H1 (cell line): ENCODE data around the gene DCLK1. TPM values are rescaled to one million over a fixed set of nuclear protein-coding genes. Genes with fewer than 3 reads are reported as not detected.

Source experiments
- CTCF ChIA-PET: fragments of 300-600 bp; sonication (Branson Sonifier 250); formaldehyde crosslinking; loops from one replicate; lab custom pipeline; 2021; ENCODE audit not compliant: partially characterized antibody; lab: Charles Lee
- POLR2A ChIA-PET: fragments of 300-600 bp; sonication (Branson Sonifier 250); formaldehyde crosslinking; loops from one replicate; lab custom pipeline; 2021; ENCODE audit warnings: inconsistent platforms; ENCODE audit not compliant: partially characterized antibody; lab: Charles Lee
- DNase-seq, 2 experiments: peaks; one replicate each; pipeline versions ENCODE4 v3.0.0 to v3.0.0-alpha.2; 2010 to 2022; ENCODE audit warnings: low spot score in 2 of 2, low read depth in 1 of 2, mixed read lengths in 1 of 2
- FAIRE-seq: peaks from 2 replicates; lab custom pipeline; 2011; peaks lifted over from hg19 to GRCh38; lab: Jason Lieb, UNC
- H2AFZ ChIP-seq: 2 replicates; pipeline ENCODE4 v1.8.1; 2012; ENCODE audit warnings: low read length, inconsistent platforms
- H2AK5ac ChIP-seq: 2 replicates; pipeline ENCODE4 v1.6.1; 2013; ENCODE audit warnings: low read depth, low read length
- H2BK120ac ChIP-seq: replicated peaks from 2 replicates; pipeline ENCODE3; 2013; ENCODE audit warnings: low read depth, low read length, inconsistent platforms
- H2BK12ac ChIP-seq: 2 replicates; pipeline ENCODE4 v1.6.1; 2013; ENCODE audit warnings: low read depth, low read length
- H2BK15ac ChIP-seq: 2 replicates; pipeline ENCODE4 v1.6.1; 2013; ENCODE audit warnings: low read length
- H2BK20ac ChIP-seq: 2 replicates; pipeline ENCODE4 v1.6.1; 2013; ENCODE audit warnings: low read length
- H2BK5ac ChIP-seq: 2 replicates; pipeline ENCODE4 v1.6.1; 2013; ENCODE audit warnings: low read depth, low read length
- H3K14ac ChIP-seq: 2 replicates; pipeline ENCODE4 v1.6.1; 2013; ENCODE audit warnings: inconsistent platforms; ENCODE audit not compliant: insufficient read length
- H3K18ac ChIP-seq: 2 replicates; pipeline ENCODE4 v1.6.1; 2013; ENCODE audit warnings: low read length; ENCODE audit errors: extremely low read depth
- H3K23ac ChIP-seq: 2 replicates; pipeline ENCODE4 v1.6.1; 2013; ENCODE audit warnings: inconsistent platforms; ENCODE audit not compliant: insufficient read length
- H3K23me2 ChIP-seq: 2 replicates; pipeline ENCODE4 v1.6.1; 2013; ENCODE audit warnings: low read depth, low read length
- H3K27ac ChIP-seq: 2 replicates; pipeline ENCODE4 v1.6.1; 2011; ENCODE audit warnings: low read depth, low read length, inconsistent platforms
- H3K27me3 ChIP-seq, 4 experiments: replicated peaks in 1 of 4; 1 replicate in 1 of 4; 2 replicates in 3 of 4; pipeline versions ENCODE4 v1.6.1 to v1.8.1; 2011 to 2013; ENCODE audit warnings: low read length in 3 of 4, mild to moderate bottlenecking in 3 of 4, inconsistent platforms in 2 of 4, mixed read lengths in 2 of 4, moderate library complexity in 1 of 4; ENCODE audit not compliant: control insufficient read depth in 3 of 4, insufficient read depth in 3 of 4; ENCODE audit errors: extremely low read depth in 1 of 4
- H3K36me3 ChIP-seq, 4 experiments: 2 replicates each; pipeline versions ENCODE4 v1.6.1 to v1.8.1; 2011 to 2013; ENCODE audit warnings: mild to moderate bottlenecking in 4 of 4, low read length in 3 of 4, moderate library complexity in 2 of 4, control low read depth in 1 of 4, inconsistent platforms in 1 of 4; ENCODE audit not compliant: insufficient read depth in 4 of 4, control insufficient read depth in 2 of 4
- H3K4ac ChIP-seq: replicated peaks from 2 replicates; pipeline ENCODE3; 2013; ENCODE audit warnings: low read length, low read depth, mixed read lengths, inconsistent platforms; ENCODE audit not compliant: insufficient read length
- H3K4me1 ChIP-seq, 4 experiments: replicated peaks in 1 of 4; 1 replicate in 1 of 4; 2 replicates in 3 of 4; pipeline versions ENCODE4 v1.6.1 to v1.8.1; 2011 to 2013; ENCODE audit warnings: low read length in 3 of 4, inconsistent platforms in 2 of 4, mixed read lengths in 1 of 4; ENCODE audit not compliant: insufficient read depth in 4 of 4, control insufficient read depth in 3 of 4
- H3K4me2 ChIP-seq, 2 experiments: 2 replicates each; pipeline versions ENCODE4 v1.6.1 to v1.8.1; 2011 to 2013; ENCODE audit warnings: low read depth in 2 of 2, low read length in 2 of 2, control low read depth in 1 of 2, inconsistent platforms in 1 of 2, mild to moderate bottlenecking in 1 of 2; ENCODE audit not compliant: insufficient read depth in 1 of 2
- H3K4me3 ChIP-seq, 4 experiments: fragments of 200-600, 300-600 bp in 1 of 4; sonication (generic), shearing (Covaris generic), sonication (Bioruptor Twin) in 1 of 4; 2 replicates each; pipeline versions ENCODE4 v1.5.1 to v1.8.1; 2011 to 2016; ENCODE audit warnings: low read length in 4 of 4, low read depth in 3 of 4, control low read depth in 2 of 4, inconsistent platforms in 2 of 4, mild to moderate bottlenecking in 2 of 4, mixed read lengths in 1 of 4, moderate library complexity in 1 of 4; ENCODE audit not compliant: insufficient read depth in 2 of 4; ENCODE audit errors: extremely low read depth in 1 of 4
- H3K56ac ChIP-seq: replicated peaks from 2 replicates; pipeline ENCODE3; 2013; ENCODE audit warnings: low read depth, mild to moderate bottlenecking, mixed read lengths, low read length, inconsistent platforms; ENCODE audit not compliant: insufficient read length
- H3K79me1 ChIP-seq: 2 replicates; pipeline ENCODE4 v1.6.1; 2013; ENCODE audit warnings: low read depth, low read length, control low read depth
- H3K79me2 ChIP-seq, 2 experiments: 2 replicates each; pipeline versions ENCODE4 v1.6.1 to v1.8.1; 2012 to 2013; ENCODE audit warnings: low read length in 2 of 2, mild to moderate bottlenecking in 2 of 2, inconsistent platforms in 1 of 2; ENCODE audit not compliant: insufficient read depth in 2 of 2, control insufficient read depth in 1 of 2
- H3K9ac ChIP-seq, 4 experiments: replicated peaks in 1 of 4; 1 replicate in 1 of 4; 2 replicates in 3 of 4; pipeline versions ENCODE4 v1.6.1 to v1.8.1; 2011 to 2013; ENCODE audit warnings: low read depth in 3 of 4, low read length in 3 of 4, control low read depth in 2 of 4, mild to moderate bottlenecking in 2 of 4, moderate library complexity in 2 of 4, inconsistent platforms in 1 of 4; ENCODE audit errors: extremely low read depth in 1 of 4
- H3K9me3 ChIP-seq, 2 experiments: 2 replicates each; pipeline versions ENCODE4 v1.6.1 to v1.8.1; 2012 to 2013; ENCODE audit warnings: mild to moderate bottlenecking in 2 of 2, moderate library complexity in 2 of 2, control low read depth in 1 of 2, inconsistent platforms in 1 of 2, low read depth in 1 of 2, low read length in 1 of 2, mixed read lengths in 1 of 2; ENCODE audit not compliant: insufficient read depth in 2 of 2
- H4K20me1 ChIP-seq, 2 experiments: replicated peaks in 1 of 2; 2 replicates each; pipeline versions ENCODE3 to v1.8.1; 2011 to 2013; ENCODE audit warnings: inconsistent platforms in 2 of 2, low read length in 2 of 2, mild to moderate bottlenecking in 1 of 2; ENCODE audit not compliant: insufficient read depth in 2 of 2, control insufficient read depth in 1 of 2
- H4K5ac ChIP-seq: 2 replicates; pipeline ENCODE4 v1.6.1; 2013; ENCODE audit warnings: low read length, low read depth, mixed read lengths, inconsistent platforms; ENCODE audit not compliant: insufficient read length
- H4K8ac ChIP-seq: 2 replicates; pipeline ENCODE4 v1.8.0; 2013; ENCODE audit warnings: mild to moderate bottlenecking, moderate library complexity, low read length, inconsistent platforms; ENCODE audit not compliant: insufficient read depth; ENCODE audit errors: extremely low read depth
- H4K91ac ChIP-seq: replicated peaks from 2 replicates; pipeline ENCODE3; 2013; ENCODE audit warnings: low read length, mixed read lengths, inconsistent platforms; ENCODE audit not compliant: insufficient read length
- BRCA1 ChIP-seq: IDR thresholded peaks from 2 replicates; pipeline ENCODE4 v1.6.1; 2012; ENCODE audit warnings: low read depth, low read length, improper control_type of control experiment
- CEBPB ChIP-seq: IDR thresholded peaks from 2 replicates; pipeline ENCODE4 v1.6.1; 2012; ENCODE audit warnings: low read depth, low read length
- KDM1A ChIP-seq: fragments of 200-600, 300-600 bp; sonication (generic); IDR thresholded peaks from 2 replicates; pipeline ENCODE4 v1.7.1; 2016; ENCODE audit warnings: mild to moderate bottlenecking, low read length, borderline replicate concordance
- NRF1 ChIP-seq: IDR thresholded peaks from 2 replicates; pipeline ENCODE4 v1.6.1; 2011; ENCODE audit warnings: mild to moderate bottlenecking, low read depth, low read length, improper control_type of control experiment
- POLR2A ChIP-seq, 2 experiments: IDR thresholded peaks; 1 replicate in 1 of 2; 2 replicates in 1 of 2; pipeline ENCODE4 v1.6.1; 2011; ENCODE audit warnings: low read depth in 2 of 2, low read length in 2 of 2, mild to moderate bottlenecking in 2 of 2; ENCODE audit errors: control extremely low read depth in 1 of 2
- RAD21 ChIP-seq, 2 experiments: IDR thresholded peaks in 1 of 2; conservative IDR thresholded peaks in 1 of 2; 2 replicates each; pipeline ENCODE4 v1.6.1; 2011; ENCODE audit warnings: low read depth in 2 of 2, low read length in 2 of 2, improper control_type of control experiment in 1 of 2, inconsistent platforms in 1 of 2, mild to moderate bottlenecking in 1 of 2, moderate library complexity in 1 of 2
- RBBP5 ChIP-seq: IDR thresholded peaks from 2 replicates; pipeline ENCODE4 v1.7.1; 2012; ENCODE audit warnings: low read depth, mild to moderate bottlenecking, inconsistent platforms, low read length, moderate library complexity, borderline replicate concordance
- SAP30 ChIP-seq: fragments of 300-600 bp; sonication (generic); IDR thresholded peaks from 2 replicates; pipeline ENCODE4 v1.7.1; 2012; ENCODE audit warnings: low read length, moderate library complexity, mild to moderate bottlenecking, inconsistent platforms; ENCODE audit not compliant: insufficient read depth, insufficient replicate concordance
- SIX5 ChIP-seq: IDR thresholded peaks from 2 replicates; pipeline ENCODE4 v1.6.1; 2011; ENCODE audit warnings: mild to moderate bottlenecking, low read depth, low read length
- SRF ChIP-seq: IDR thresholded peaks from 2 replicates; pipeline ENCODE4 v1.6.1; 2011; ENCODE audit warnings: mild to moderate bottlenecking, low read depth, low read length, moderate library complexity
- SUZ12 ChIP-seq: fragments of 200-600 bp; sonication (generic); IDR thresholded peaks from 2 replicates; pipeline ENCODE4 v1.6.1; 2012; ENCODE audit warnings: mild to moderate bottlenecking, inconsistent platforms, low read length, moderate library complexity, mixed read lengths
- TAF1 ChIP-seq: IDR thresholded peaks from 2 replicates; pipeline ENCODE4 v1.6.1; 2011; ENCODE audit warnings: mild to moderate bottlenecking, low read depth, low read length
- ZNF274 ChIP-seq: IDR thresholded peaks from 2 replicates; pipeline ENCODE4 v1.7.0; 2012; ENCODE audit warnings: low read length, borderline replicate concordance; ENCODE audit errors: extremely low read depth
- WGBS, 2 experiments: shearing (Covaris generic) in 1 of 2; methylation state at CpG; one replicate each; pipeline versions ENCODE4 v1.1.6 to v1.1.7; 2013 to 2015; ENCODE audit warnings: low lambda C conversion rate in 2 of 2, mixed read lengths in 2 of 2, inconsistent platforms in 1 of 2, low coverage in 1 of 2, missing lambda C conversion rate in 1 of 2; ENCODE audit not compliant: insufficient replicate concordance in 2 of 2, insufficient coverage in 1 of 2, insufficient read length in 1 of 2; ENCODE audit errors: extremely low coverage in 1 of 2, missing lambda C conversion rate in 1 of 2; 5-methylcytosine and 5-hydroxymethylcytosine counted together
- polyA plus RNA-seq, 7 experiments: library from polyadenylated mRNA; depleted of rRNA in 3 of 7; stranded (reverse) in 5 of 7; unstranded in 2 of 7; fragments of >200 nt in 5 of 7; fragments of 200-250 nt in 2 of 7; gene quantifications; 1 replicate in 5 of 7; 2 replicates in 1 of 7; 4 replicates in 1 of 7; pipeline versions ENCODE4 v1.2.1 to v1.2.3, GENCODE V29; 2011 to 2013; ENCODE audit warnings: missing spikeins in 2 of 7, mixed read lengths in 2 of 7
- total RNA-seq: library from RNA; stranded (reverse); fragmentation: NEBNext Ultra II Directional; extraction: Animal tissue kit (Norgen Biotek cat#: 25700); gene quantifications from 2 replicates; pipeline ENCODE4 v1.2.1, GENCODE V29; 2021

DCLK1 gene
- total and polyA plus RNA-seq, 2 of the 8 experiments (the other 6 are each of a cell fraction or from before 2014, with no cell fraction given) = 22.8 to 41.0 TPM

- no peak overlapping the region for H2BK20ac ChIP-seq
- no peak overlapping the region for H3K4me3 ChIP-seq
- H2BK120ac ChIP-seq = no peak overlapping the region
- no peak overlapping the region for H2BK12ac ChIP-seq
- no peak overlapping the region for H3K56ac ChIP-seq
- WGBS, 2 experiments = 90% methylated on average over 9 of the region's 9 CpGs; no CpG with 5 or more reads in 1 of the 2 experiments
- FAIRE-seq = no peak
- H3K9me3 ChIP-seq = no peaks in the 10 kb centered on the region
- no peaks in the 10 kb centered on the region for H3K27me3 ChIP-seq
- H3K4me2 ChIP-seq = no peak overlapping the region
- H3K23me2 ChIP-seq = no peaks in the 10 kb centered on the region
- H4K91ac ChIP-seq = no peak overlapping the region
- no peaks in the 10 kb centered on the region for H3K79me2 ChIP-seq
- H3K9ac ChIP-seq = no peak overlapping the region
- H4K5ac ChIP-seq = no peak overlapping the region
- H3K18ac ChIP-seq = no peak overlapping the region
- H4K8ac ChIP-seq = no peak overlapping the region
- H2BK15ac ChIP-seq = no peak overlapping the region
- no peak overlapping the region for H3K27ac ChIP-seq
- H3K14ac ChIP-seq = no peak overlapping the region
- H2BK5ac ChIP-seq = no peak overlapping the region
- H2AFZ ChIP-seq = no peak overlapping the region
- no peaks in the 10 kb centered on the region for H3K79me1 ChIP-seq
- ChIA-PET CTCF (interaction anchor here (0.7 to 1.5 kb wide), 5 partner anchors 13 to 57 kb away, joined by 3 to 4 read pairs (median 3); no protein-coding TSS in a partner anchor), POLR2A (interaction anchor here (0.6 kb wide), 2 partner anchors 9 to 30 kb away, joined by 3 read pairs; no protein-coding TSS in a partner anchor)
- no peaks in the 10 kb centered on the region for H3K36me3 ChIP-seq
- H3K23ac ChIP-seq = no peak overlapping the region
- H3K4ac ChIP-seq = no peak overlapping the region
- DNase-seq = peak in 1 of 2 experiments; percentile 10
- H3K4me1 ChIP-seq = peaks cover 0 to 5% (median 2%) of the 10 kb centered on the region in 4 experiments; a peak in 3 of 7 replicates
- H2AK5ac ChIP-seq = no peak overlapping the region
- no peaks in the 10 kb centered on the region for H4K20me1 ChIP-seq
- TF ChIP-seq NRF1 = no peak
- TF ChIP-seq RBBP5 = no peak
- no peak for TF ChIP-seq CEBPB
- TF ChIP-seq SIX5 = no peak
- TF ChIP-seq ZNF274 = no peak
- TF ChIP-seq KDM1A = no peak
- TF ChIP-seq SAP30 = no peak
- TF ChIP-seq POLR2A (IDR thresholded peaks at IDR 0.05; ENCODE audit: control extremely low read depth in 1 of 2, low read depth in 2 of 2, low read length in 2 of 2) = no peak
- no peak for TF ChIP-seq RAD21 (IDR thresholded peaks at IDR 0.05 in 1 of 2, conservative IDR thresholded peaks at IDR 0.05 in 1 of 2; ENCODE audit: low read depth in 2 of 2, low read length in 2 of 2)
- TF ChIP-seq TAF1 = no peak
- no peak for TF ChIP-seq SRF
- TF ChIP-seq BRCA1 = no peak
- no peak for TF ChIP-seq SUZ12
These were observed 244.7 kb downstream of the DCLK1 start for GRCh38 chr13:35886332-35887114.
